Activated CD8-positive, alpha-beta memory T cell treated with anti-CD3 and anti-CD28 coated beads, Interleukin-2, amount 50 U/mL, for 24 hours (primary cell): ENCODE data around the gene OR12D3.
"Not testable (repeated sequence)": the region's sequence is repeated elsewhere in the genome, so short reads cannot be mapped to it uniquely, and the experiment has no call there.

Experiments
- DNase-seq: peaks from one replicate; pipeline ENCODE4 v3.0.0-alpha.2; 2020; ENCODE audit errors: extremely low read depth

The OR12D3 gene, protein sequence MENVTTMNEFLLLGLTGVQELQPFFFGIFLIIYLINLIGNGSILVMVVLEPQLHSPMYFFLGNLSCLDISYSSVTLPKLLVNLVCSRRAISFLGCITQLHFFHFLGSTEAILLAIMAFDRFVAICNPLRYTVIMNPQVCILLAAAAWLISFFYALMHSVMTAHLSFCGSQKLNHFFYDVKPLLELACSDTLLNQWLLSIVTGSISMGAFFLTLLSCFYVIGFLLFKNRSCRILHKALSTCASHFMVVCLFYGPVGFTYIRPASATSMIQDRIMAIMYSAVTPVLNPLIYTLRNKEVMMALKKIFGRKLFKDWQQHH

DNA sequence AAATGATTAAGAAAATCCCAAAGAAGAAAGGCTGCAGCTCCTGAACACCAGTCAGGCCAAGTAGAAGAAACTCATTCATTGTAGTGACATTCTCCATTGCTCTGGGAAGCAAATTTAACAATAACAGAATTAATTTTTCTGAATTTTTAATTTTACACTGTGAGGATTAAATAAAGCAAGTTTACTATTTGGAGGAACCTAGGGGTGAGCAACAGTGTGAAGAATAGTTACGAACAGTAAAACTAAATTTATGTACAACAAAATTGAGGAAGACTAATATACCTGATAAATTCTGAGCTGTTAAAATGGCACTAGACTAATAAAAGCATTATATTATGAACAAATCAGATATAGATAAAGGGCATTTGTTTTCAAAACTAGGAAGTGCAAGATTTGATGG, at the start of gene OR12D3:
TSS of gene OR12D3 (minus strand) at position 101 of the 400 bp plus-strand sequence. CDS start at position 97, 4 bp downstream.
- DNase-seq, result no peak

DNA sequence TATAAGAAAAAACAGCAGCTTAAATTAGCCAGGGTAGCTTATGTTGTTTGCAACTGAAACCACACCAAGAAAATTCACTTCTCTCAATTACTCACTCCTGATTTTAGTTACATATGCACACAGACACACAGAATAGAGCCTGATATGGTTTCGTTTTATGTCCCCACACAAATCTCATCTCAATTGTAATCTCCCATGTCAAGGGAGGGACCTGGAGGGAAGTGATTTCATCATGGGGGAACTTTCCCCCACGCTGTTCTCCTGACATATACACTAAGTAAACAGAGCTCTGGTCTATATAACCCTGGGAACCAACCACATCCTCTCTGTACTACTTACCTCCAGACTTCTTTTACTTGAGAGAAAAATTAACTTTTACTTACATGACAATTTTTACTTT, 49.5 kb upstream of the OR12D3 start:
- DNase-seq, result no peak

DNA sequence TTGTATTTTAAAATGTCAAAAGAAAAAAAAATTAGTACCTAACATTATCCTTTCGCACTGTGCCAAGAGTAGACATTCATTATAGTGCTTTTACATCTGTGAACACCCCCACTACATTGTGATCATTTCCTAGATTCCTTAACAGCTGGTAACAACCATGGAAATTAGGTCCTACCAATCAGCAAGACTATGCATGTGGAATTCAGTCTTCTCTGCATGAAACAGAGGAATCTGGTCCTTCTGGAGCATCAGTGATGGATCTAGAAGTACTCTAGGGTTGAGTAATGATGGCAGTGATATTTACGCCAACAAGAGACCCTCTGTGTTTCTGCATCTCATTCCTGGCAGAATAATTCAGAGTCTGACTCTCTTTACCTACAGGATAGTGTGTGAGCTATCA, 49.1 kb upstream of the OR12D3 start:
- no peak for DNase-seq

DNA sequence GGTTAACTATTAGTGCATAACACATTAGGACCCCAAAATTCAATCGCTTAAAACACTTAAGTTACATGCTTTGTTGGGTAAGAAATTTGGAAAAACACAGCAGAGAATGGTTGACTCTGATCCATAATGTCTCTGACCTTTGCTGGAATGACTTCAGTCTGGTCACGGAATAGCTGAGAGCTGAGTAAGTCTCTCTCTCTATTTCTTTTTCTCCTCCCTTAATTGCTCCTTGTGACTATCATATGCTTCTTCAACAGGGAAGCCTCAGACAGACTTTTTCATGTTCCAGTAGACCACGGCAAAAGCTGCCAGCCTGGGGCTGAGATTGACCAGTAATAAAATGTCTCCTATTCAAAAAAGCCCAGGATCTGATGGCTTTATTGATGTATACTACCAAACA, 44.4 kb upstream of the OR12D3 start:
- no peak for DNase-seq

DNA sequence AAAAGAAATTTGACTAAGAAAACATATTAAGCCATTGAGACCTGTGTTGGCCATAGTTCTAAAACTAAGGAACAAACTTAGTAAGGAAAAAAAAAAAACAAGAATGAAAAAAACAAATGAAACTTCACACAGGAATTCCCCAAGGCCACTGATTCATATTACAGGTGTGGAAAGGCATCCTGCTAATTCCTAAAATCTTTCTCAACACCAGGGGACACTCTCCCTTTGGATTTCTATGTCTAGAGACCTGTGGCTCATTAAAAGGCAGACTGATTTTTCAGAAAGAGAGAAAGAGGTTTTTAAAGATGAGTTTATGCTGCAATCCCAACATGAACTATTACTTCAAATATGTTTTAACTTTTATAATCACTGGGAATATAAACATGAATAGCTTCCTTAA, 39.5 kb upstream of the OR12D3 start, which contains the start of gene OR12D1:
TSS of gene OR12D1 (plus strand) at position 341 of the 400 bp plus-strand sequence.
- no peak for DNase-seq

DNA sequence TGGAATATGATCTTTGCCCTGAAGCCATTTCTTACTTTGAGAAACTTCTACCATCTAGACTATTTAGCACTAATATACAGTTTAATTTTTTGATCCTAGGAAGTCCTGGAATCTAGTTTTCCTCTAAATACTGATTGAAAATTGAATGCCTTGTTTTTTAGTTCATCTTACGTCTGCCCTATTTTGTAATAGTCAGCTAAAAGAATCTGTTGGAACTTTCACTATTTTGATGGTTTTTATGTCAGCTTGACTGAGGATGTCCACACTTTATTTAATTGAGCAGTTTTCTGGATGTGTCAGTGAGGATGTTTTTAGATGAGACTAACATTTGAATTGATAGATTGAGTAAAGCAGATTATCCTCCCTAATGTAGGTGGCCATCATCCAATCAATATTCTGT, 28.7 kb upstream of the OR12D3 start:
- DNase-seq, result no peak

DNA sequence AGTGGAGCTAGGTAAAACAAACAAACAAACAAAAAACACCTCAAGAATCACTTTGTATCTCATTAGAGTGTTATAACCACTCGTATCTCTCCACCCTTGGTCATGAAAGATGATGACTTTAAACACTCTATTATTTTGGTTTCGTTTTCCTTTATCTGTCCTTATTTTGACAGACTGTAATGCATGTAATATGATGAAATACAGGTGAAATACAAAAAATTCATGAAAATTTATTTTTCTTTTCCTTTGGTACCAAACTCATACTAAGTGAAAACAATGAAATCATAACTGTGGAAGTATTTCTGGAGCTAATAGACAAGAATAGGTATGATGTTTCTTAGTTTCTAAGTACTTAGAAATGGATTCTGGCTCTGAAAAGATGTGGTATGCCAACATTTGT, 24.4 kb upstream of the OR12D3 start:
- DNase-seq, result no peak

DNA sequence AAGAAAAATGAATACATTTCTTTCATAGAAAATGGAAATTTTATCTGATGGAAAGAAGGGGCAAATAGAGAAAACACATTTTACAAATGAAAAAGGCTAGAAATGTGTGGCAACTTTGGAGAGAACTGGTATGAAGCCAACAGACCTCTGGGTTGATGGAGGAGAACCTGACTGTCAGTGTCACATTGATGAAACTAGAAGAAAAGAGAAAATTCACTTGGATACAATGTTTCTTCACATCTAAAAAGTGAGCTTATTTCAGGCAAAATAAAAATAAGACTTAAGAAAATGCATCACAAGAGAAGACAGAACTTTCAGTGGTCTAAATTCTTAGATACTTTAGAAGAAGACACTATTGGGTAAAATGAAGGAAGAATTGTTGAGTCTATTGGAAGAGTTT, 20.2 kb upstream of the OR12D3 start, which contains the start of gene OR12D2:
TSS of gene OR12D2 (plus strand) at position 301 of the 400 bp plus-strand sequence. CDS start 1,069 bp downstream, outside the sequence.
- no peak for DNase-seq

DNA sequence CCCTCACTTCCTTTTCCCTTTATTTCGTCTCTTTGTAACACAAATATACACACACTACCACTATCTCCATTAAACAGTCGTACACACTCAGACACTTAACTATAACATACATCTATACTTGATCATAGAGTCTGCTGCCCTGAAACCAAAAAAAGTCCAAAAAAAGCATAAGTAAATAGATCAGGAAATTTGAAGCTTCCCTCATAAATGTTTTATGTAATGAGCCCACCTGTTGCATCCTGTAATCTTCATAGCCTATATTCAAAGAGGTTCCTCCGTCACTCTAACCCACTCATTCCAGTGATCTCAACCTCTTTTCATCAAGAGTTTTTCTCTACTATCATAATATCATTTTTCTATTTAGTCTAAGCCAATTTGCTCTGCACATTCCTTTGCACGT, 13.4 kb upstream of the OR12D3 start:
- DNase-seq, result no peak

DNA sequence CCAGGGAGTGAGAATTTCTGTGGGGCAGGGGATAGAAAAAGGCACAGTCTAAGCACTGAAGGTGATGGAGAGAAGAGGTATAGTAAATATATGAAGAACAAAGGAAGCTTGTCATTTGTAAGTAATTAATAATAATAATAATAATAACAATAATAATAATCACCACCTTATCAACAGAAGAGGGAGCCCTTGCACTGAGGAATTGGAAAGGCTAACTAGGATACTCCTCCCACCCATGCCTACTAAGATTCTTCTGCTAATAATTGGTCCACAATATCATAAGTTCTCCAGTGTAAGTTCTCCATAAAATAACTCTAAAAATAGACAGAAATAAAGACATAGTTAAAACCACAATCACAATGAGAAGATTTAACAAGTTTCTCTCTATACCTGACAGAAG, 912 bp upstream of the OR12D3 start:
- DNase-seq, result no peak

DNA sequence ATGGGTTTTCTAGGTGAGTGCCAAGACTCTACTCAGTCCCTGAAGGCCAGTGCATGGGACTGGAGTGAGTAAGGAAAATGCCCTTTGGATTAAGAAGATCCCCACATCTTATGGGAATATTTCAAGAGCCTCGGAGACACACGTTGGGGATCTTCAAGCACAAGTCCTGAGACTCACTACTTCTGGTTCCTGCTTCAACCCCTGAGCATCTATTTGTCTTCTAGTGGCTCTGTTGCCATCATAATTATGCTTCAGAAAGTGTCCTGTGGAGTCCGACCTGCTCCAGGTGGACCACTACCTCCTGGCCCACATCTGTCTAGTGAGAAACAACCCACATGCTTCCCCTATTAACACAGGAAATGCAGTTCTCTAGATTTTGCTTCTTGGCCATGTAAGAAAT, 6.3 kb downstream of the OR12D3 start, which contains the start of gene OR5V1:
TSS of gene OR5V1 (minus strand) at position 101 of the 400 bp plus-strand sequence. CDS start 12,670 bp downstream, outside the sequence.
- DNase-seq, result no peak

DNA sequence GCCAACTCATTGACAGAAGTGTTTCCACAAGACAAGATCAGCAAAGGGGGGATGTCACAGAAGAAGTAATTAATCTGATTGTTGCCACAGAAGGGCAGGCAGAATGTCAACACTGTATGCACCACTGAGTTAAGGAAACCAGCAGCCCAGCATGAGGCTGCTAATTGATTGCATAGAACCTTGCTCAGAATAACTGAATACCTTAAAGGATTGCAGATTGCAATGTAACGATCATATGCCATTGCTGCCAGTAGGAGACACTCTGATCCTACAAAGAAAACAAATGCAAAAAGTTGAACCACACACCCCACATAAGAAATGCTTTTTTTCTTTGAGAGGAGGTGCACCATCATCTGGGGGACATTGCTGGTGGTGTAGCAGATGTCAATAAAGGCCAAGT, 19.5 kb downstream of the OR12D3 start:
- DNase-seq, result no peak

DNA sequence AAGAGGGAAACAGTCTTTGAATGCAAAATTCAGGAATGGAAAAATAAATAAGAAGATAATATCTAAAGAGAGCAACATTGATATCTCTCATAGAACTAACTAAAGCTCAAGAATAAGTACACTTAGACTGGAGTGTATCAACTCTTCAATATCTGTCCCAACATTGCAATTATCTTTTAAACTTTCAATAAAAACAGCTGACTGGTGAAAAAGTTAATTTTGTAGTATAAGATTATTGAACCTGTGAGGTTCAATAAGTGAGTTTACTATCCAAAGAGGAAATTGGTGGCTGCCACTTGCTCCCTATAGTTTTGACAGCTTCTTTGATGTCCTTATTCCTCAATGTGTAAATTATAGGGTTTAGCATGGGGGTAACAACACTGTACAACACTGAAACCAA, 20.1 kb downstream of the OR12D3 start:
- no peak for DNase-seq

DNA sequence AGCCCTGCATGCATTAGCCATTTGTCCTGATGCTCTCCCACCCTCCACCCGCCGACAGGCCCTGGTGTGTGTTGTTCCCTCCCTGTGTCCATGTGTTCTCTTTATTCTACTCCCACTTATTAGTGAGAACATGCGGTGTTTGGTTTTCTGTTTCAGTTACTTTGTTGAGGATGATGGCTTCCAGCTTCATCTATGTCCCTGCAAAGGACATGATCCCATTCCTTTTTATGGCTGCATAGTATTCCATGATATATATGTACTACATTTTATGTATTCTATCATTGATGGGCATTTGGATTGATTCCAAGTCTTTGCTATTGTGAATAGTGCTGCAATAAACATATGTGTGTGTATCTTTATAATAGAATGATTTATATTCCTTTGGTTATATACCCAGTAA, 25.7 kb downstream of the OR12D3 start:
- not testable (repeated sequence) for DNase-seq

DNA sequence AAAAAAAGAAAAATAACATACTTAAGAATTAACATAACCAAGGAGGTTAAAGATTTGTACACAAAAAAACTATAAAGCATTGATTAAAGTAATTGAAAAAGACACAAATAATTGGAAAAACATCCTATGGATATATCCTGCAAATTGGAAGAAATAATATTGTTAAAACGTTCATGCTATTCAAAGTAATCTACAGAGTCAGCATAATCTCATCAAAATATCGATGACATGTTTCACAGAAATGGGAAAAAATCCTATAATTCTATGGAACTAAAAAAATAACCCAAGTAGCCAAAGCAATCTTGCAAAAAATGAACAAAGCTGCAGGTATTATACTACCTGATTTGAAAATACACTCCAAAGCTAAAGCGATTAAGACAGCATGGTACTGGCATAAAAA, 29.7 kb downstream of the OR12D3 start:
- no peak for DNase-seq

DNA sequence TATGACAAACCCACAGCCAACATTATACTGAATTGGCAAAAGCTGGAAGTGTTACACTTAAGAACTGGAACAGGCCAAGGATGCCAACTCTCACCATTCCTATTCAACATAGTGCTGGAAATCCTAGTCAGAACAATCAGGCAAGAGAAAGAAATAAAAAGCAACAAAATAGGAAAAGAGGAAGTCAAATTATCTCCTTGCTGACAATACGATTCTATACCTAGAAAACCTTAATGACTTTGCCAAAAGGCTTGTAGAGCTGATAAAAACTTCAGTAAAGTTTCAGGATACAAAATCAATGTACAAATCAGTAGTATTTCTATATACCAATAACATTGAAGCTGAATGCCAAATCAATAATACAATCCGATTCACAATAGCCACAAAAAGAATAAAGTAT, 38.8 kb downstream of the OR12D3 start:
- DNase-seq, result no peak

DNA sequence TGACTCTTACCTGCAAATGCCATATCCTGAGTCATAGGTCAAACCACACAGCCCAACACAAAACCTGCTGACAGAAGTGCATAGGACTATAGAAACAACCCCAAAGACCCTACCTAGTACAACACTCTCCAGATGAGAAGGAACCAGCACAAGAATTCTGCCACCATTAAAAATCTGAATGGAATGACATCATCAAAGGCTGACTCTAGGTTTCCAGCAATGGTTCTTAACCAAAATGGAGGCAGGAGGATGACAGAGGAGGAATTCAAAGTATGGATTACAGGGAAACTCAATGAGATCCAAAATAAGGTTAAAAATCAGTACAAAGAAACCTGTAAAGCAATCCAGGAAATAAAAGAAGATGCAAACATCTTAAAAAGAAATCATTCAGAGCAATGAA, 42.4 kb downstream of the OR12D3 start:
- DNase-seq, result no peak

DNA sequence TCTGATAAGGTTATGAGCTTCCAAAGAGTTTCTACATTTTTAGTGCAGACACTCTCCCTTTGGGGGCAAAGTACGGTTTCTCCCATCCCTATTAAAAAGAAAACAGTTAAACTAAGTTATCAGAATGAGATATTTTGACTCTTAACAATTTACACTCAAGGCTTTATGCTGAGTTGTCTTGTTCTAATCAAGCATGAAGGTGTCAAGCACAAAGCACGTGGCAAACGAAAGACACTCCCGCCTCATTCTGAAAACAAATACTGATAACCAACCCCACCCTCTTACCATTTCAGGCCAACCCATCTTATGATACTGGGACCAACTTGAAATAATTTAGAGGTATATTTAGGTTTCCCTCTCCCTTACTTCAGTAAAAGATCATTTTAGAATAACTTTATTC, 49.3 kb downstream of the OR12D3 start:
- DNase-seq, result no peak
